DMS53 treated with DMSO at 0.1 percent for 48 hours (cell line): ENCODE measurements around the gene CS.
A peak's percentile ranks its signal among the peaks of the same experiment; 100 is the strongest.
"Not testable (repeated sequence)": the region's sequence is repeated elsewhere in the genome, so short reads cannot be mapped to it uniquely, and the experiment has no call there.

Source experiments
- DNase-seq: peaks from one replicate; lab custom pipeline; 2025; ENCODE audit not compliant: unreplicated experiment; lab: John Stamatoyannopoulos, UW

Gene CS

DNA sequence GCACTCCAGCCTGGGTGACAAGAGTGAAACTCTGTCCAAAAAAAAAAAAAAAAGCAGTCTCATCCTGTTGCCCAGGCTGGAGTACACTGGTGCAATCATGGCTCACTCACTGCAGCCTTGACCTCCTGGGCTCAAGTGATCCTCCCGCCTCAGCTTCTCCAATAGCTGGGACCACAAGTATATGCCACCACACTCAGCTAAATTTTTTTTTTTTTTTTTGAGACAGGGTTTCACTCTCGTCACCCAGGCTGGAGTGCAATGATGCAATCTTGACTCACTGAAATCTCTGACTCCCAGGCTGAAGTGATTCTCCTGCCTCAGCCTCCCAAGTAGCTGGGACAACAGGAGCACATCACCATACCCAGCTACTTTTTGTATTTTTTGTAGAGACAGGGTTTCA, 20.9 kb upstream of the CS start:
- no peak for DNase-seq

- no peak for DNase-seq
Observed at GRCh38 chr12:56317675-56318074, 17.5 kb upstream of the CS start.

- peak; percentile 96 for DNase-seq
Observed at GRCh38 chr12:56315622-56316473, 15.7 kb upstream of the CS start, which contains the start of gene CNPY2. Gene CNPY2 (minus strand): TSS chr12:56315988. CDS start chr12:56315217, 771 bp downstream.

DNA sequence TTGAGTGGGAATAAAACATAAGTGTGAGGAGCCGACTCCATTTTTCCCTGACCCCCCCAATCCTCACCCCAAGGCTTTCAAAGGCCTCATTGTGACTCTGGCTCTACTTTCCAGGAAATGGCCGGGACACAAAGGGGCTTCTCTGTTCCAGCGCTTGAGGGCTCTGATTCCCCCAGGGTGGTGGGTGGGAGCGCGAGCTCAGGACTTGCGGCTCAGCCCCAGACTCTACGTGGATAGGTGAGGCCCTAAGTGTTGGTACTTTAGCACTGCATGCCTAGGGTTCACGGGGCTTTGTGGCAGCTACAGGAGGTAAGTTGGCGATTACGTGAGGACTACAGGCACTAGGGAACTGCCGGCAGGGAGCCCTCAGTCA, 15.1 kb upstream of the CS start:
- DNase-seq: no peak

GRCh38 chr12:56311003-56311402, 10.9 kb upstream of the CS start:
- DNase-seq: no peak

- DNase-seq: no peak
Observed at GRCh38 chr12:56308714-56309113, 8.6 kb upstream of the CS start.

DNA sequence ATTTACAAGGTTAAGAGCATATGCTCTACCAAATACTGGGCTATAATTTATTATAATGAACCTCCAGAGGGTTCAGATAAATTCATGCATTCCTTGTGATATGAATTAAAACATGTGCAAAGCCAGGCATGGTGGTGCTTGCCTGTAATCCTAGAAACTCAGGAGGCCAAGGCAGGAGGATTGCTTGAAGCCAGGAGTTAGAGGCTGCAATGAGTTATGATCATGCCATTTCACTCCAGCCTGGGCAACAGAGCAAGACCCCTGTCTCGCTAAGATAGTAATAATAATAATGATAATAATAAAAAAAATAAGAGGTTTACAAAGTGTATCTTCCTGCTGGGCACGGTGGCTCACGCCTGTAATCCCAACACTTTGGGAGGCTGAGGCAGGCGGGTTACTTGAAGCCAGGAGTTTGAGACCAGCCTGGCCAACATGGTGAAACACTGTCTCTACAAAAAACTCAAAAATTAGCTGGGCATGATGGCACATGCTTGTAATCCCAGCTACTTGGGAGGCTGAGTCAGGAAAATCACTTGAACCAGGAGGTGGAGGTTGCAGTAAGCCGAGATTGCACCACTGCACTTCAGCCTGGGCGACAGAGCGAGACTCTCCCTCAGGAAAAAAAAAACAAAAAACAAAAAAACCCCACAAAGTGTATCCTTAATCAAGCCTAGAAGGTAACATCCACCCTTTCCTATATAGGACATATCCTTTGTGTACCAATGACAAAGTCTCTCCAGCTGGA, 7.3 kb upstream of the CS start:
- DNase-seq: no peak

- no peak for DNase-seq
Observed at GRCh38 chr12:56304872-56305590, 4.9 kb upstream of the CS start.

DNA sequence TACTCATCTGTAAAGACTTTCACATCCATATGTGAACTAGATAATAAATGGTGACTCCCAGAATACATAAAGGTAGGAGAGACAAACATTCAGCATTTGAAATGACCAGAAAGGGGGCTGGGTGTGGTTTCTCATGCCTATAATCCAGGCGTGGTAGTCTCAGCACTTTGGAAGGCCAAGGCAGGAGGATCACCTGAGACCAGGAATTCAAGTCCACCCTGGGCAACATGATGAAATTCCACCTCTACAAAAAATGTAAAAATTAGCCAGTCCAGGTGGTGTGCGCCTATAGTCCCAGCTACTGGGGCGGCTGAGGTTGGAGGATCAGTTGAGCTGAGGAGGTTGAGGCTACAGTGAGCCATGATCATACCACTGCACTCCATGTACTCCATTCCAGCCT, 4.1 kb upstream of the CS start:
- DNase-seq: no peak

- DNase-seq: peak; percentile 77
Observed at GRCh38 chr12:56300644-56301464, 724 bp upstream of the CS start.

- no peak for DNase-seq
Observed at GRCh38 chr12:56299308-56299852, 750 bp downstream of the CS start.

- no peak for DNase-seq
Observed at GRCh38 chr12:56298828-56299227, 1.3 kb downstream of the CS start.

DNA sequence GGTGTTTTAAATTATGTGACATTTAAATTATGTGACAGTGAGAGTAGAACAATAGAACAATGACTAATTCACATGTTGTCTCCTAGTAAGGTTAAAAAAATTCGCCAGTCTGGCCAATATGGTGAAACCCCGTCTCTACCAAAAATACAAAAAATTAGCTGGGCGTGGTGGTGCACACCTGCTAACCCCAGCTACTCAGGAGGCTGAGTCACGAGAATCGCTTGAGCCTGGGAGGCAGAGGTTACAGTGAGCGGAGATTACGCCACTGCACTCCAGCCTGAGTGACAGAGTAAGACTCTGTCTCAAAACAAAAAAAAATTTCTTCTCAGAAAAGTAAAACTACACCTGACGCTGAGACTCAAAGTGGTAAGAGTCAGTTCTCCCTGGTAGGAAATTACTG, 2.7 kb downstream of the CS start:
- DNase-seq: no peak

DNA sequence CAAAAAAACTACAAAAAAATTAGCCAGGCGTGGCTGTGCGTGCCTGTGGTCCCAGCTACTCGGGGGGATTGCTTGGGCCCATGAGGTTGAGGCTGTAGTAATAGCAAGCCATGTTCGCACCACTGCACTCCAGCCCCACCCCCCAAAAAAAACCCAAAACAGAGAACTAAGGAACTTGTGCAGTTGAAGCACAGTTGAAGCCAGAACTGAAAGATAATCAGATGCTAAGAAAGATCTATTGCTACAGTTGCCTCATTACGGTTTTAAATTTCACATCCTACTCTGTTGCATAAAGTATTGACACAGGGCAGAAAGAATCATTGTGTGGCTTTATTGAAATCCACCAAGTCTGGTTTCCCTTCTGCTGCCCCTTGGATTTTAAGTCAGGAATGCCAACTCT, 3.8 kb downstream of the CS start:
- DNase-seq: no peak

DNA sequence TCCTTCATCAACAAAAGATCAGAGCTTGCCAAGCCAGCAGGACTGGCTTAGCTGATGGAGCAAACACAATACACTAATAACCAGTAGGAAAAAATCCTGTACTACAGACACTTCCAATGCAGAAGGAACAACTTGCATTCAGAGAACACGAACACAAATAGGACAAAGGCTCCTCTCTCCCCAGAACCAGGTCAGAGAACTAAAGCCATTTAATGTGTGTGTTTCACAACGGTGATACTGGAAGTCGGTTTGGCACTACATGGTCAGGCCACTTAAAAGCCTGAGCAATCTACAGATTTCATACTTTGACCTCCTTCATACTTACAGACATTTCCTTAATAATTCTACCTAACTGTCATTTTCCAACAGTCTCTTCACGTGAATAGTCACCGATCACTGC, 6.3 kb downstream of the CS start:
- no peak for DNase-seq

GRCh38 chr12:56288705-56289387, 11.3 kb downstream of the CS start:
- DNase-seq: no peak

- DNase-seq: no peak
Observed at GRCh38 chr12:56286044-56286830, 13.9 kb downstream of the CS start.

- DNase-seq: not testable (repeated sequence)
Observed at GRCh38 chr12:56284263-56284662, 15.9 kb downstream of the CS start.

GRCh38 chr12:56282579-56282978, 17.6 kb downstream of the CS start:
- no peak for DNase-seq
